RCC 7860 (cell line): Measurements from ENCODE around the gene ZBTB5.
"Not testable (repeated sequence)": the region's sequence is repeated elsewhere in the genome, so short reads cannot be mapped to it uniquely, and the experiment has no call there.

Source experiments
- DNase-seq: peaks from one replicate; pipeline ENCODE4 v3.0.0-alpha.2; 2015; ENCODE audit warnings: low spot score
- FAIRE-seq: peaks from 2 replicates; lab custom pipeline; 2012; peaks lifted over from hg19 to GRCh38; lab: Jason Lieb, UNC

The ZBTB5 gene

GRCh38 chr9:37426431-37426830, 38.8 kb downstream of the ZBTB5 start:
- DNase-seq, FAIRE-seq: not testable (repeated sequence)

- FAIRE-seq = no peak
These were observed 39.9 kb downstream of the ZBTB5 start for GRCh38 chr9:37425298-37425752.

GRCh38 chr9:37424686-37425297, 40.5 kb downstream of the ZBTB5 start:
- FAIRE-seq (no peak), DNase-seq (no peak)

More at GRCh38 chr9:37425298-37425752, 39.9 kb downstream of the ZBTB5 start:
- DNase-seq = peak; percentile 29

- no peak for FAIRE-seq
- no peak for DNase-seq
These were observed 41.0 kb downstream of the ZBTB5 start for GRCh38 chr9:37424204-37424685.

- DNase-seq (no peak), FAIRE-seq (no peak)
These were observed 41.7 kb downstream of the ZBTB5 start for GRCh38 chr9:37423508-37423907.

- DNase-seq = peak; percentile 67
- FAIRE-seq = no peak
These were observed 42.8 kb downstream of the ZBTB5 start, which contains the start of gene GRHPR for GRCh38 chr9:37422289-37423104. Gene GRHPR (plus strand): TSS chr9:37422696. CDS start chr9:37422751, 55 bp downstream.

- DNase-seq (no peak), FAIRE-seq (no peak)
These were observed 43.3 kb downstream of the ZBTB5 start for GRCh38 chr9:37421914-37422288.

- FAIRE-seq (no peak), DNase-seq (no peak)
These were observed 44.7 kb downstream of the ZBTB5 start for GRCh38 chr9:37420271-37421215.

- no peak for FAIRE-seq
- DNase-seq = no peak
These were observed 46.0 kb downstream of the ZBTB5 start for GRCh38 chr9:37419204-37419603.

- no peak for DNase-seq
- FAIRE-seq = no peak
These were observed 47.2 kb downstream of the ZBTB5 start for GRCh38 chr9:37417857-37418618.

- FAIRE-seq = no peak
- no peak for DNase-seq
These were observed 47.9 kb downstream of the ZBTB5 start for GRCh38 chr9:37417252-37417803.

- peak; percentile 31 for DNase-seq
- no peak for FAIRE-seq
These were observed 50.1 kb downstream of the ZBTB5 start for GRCh38 chr9:37415011-37415719.

- no peak for DNase-seq
- no peak for FAIRE-seq
These were observed 50.7 kb downstream of the ZBTB5 start for GRCh38 chr9:37414503-37414943.

- DNase-seq (no peak), FAIRE-seq (no peak)
These were observed 51.9 kb downstream of the ZBTB5 start for GRCh38 chr9:37413311-37413710.

- DNase-seq (peak; percentile 6), FAIRE-seq (no peak)
These were observed 52.7 kb downstream of the ZBTB5 start for GRCh38 chr9:37412431-37413151.

GRCh38 chr9:37410969-37411785, 54.1 kb downstream of the ZBTB5 start:
- FAIRE-seq = no peak

GRCh38 chr9:37410354-37410861, 54.8 kb downstream of the ZBTB5 start:
- no peak for FAIRE-seq

More at GRCh38 chr9:37410969-37411785, 54.1 kb downstream of the ZBTB5 start:
- no peak for DNase-seq

More at GRCh38 chr9:37410354-37410861, 54.8 kb downstream of the ZBTB5 start:
- DNase-seq = no peak
